ENCODE measurements around the gene PLPPR3.

DNA sequence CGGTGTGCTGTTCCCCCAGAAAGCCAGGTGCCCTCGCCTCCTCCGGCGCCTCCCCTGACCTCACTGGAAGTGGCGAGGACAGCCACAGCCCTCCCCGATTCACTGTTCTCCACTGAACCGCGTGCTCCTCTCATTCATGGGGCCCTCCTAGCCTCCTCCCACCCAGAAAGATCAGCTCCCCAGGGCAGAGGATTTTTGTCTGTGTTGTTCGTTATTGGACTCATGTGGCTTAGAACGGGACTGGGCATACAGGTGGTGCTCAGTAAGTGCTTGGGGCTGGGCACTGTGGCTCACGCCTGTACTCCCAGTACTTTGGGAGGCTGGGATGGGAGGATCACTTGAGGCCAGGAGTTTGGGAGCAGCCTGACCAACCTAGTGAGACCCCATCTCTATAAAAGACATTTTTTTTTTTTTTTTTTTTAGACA lies 22.8 kb upstream of the PLPPR3 start:
- TF ChIP-seq, protein P1, sequence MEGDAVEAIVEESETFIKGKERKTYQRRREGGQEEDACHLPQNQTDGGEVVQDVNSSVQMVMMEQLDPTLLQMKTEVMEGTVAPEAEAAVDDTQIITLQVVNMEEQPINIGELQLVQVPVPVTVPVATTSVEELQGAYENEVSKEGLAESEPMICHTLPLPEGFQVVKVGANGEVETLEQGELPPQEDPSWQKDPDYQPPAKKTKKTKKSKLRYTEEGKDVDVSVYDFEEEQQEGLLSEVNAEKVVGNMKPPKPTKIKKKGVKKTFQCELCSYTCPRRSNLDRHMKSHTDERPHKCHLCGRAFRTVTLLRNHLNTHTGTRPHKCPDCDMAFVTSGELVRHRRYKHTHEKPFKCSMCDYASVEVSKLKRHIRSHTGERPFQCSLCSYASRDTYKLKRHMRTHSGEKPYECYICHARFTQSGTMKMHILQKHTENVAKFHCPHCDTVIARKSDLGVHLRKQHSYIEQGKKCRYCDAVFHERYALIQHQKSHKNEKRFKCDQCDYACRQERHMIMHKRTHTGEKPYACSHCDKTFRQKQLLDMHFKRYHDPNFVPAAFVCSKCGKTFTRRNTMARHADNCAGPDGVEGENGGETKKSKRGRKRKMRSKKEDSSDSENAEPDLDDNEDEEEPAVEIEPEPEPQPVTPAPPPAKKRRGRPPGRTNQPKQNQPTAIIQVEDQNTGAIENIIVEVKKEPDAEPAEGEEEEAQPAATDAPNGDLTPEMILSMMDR (IDR thresholded peaks at IDR 0.05; ENCODE audit: low read depth, low read length) = no peak
- TF ChIP-seq, protein P2, sequence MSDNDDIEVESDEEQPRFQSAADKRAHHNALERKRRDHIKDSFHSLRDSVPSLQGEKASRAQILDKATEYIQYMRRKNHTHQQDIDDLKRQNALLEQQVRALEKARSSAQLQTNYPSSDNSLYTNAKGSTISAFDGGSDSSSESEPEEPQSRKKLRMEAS (IDR thresholded peaks at IDR 0.05; ENCODE audit: low read depth, low read length) = no peak
- TF ChIP-seq MYC (IDR thresholded peaks at IDR 0.05; ENCODE audit: low read depth, low read length) = no peak
